SU-DHL-6 (cell line): ENCODE data around the gene INSR.
"Not testable (repeated sequence)": the region's sequence is repeated elsewhere in the genome, so short reads cannot be mapped to it uniquely, and the experiment has no call there.

Source experiments
- H2AFZ ChIP-seq: fragments of 200-600 bp; sonication (generic); 2 replicates; pipeline ENCODE4 v1.6.1; 2014; ENCODE audit warnings: low read depth, mild to moderate bottlenecking, moderate library complexity, mixed read lengths, antibody characterized with exemption, low read length; ENCODE audit not compliant: severe bottlenecking
- H3F3A ChIP-seq: fragments of 200-600 bp; shearing (Covaris generic); 2 replicates; pipeline ENCODE4 v1.6.0; 2016; ENCODE audit warnings: antibody characterized with exemption, mild to moderate bottlenecking; ENCODE audit not compliant: insufficient read depth
- H3K27ac ChIP-seq: fragments of 200-600 bp; sonication (generic); 2 replicates; pipeline ENCODE4 v1.5.1; 2016; ENCODE audit warnings: low read depth, mild to moderate bottlenecking, low read length, moderate library complexity, mixed read lengths
- H3K27me3 ChIP-seq: fragments of 200-600 bp; sonication (generic), shearing (Covaris generic); 2 replicates; pipeline ENCODE4 v1.6.0; 2014; ENCODE audit warnings: mild to moderate bottlenecking, low read length
- H3K36me3 ChIP-seq: fragments of 200-600 bp; sonication (generic); 2 replicates; pipeline ENCODE4 v1.6.1; 2014; ENCODE audit warnings: mild to moderate bottlenecking, low read length, mixed read lengths
- H3K4me2 ChIP-seq: fragments of 300-600, 200-600 bp; shearing (Covaris generic), sonication (generic); 2 replicates; pipeline ENCODE4 v1.6.0; 2014; ENCODE audit warnings: low read length, low read depth, mild to moderate bottlenecking; ENCODE audit not compliant: poor library complexity, severe bottlenecking
- H3K4me3 ChIP-seq: fragments of 200-600 bp; sonication (generic); 2 replicates; pipeline ENCODE4 v1.5.1; 2014; ENCODE audit warnings: antibody characterized with exemption, low read length, mild to moderate bottlenecking, mixed read lengths; ENCODE audit not compliant: insufficient read depth, poor library complexity, severe bottlenecking
- H3K79me2 ChIP-seq: fragments of 200-600 bp; sonication (generic); 2 replicates; pipeline ENCODE4 v1.6.1; 2014; ENCODE audit warnings: mild to moderate bottlenecking, low read length, moderate library complexity; ENCODE audit not compliant: insufficient read depth
- H3K9ac ChIP-seq: fragments of 200-600 bp; sonication (generic); 2 replicates; pipeline ENCODE4 v1.7.0; 2014; ENCODE audit warnings: mild to moderate bottlenecking, low read length
- H3K9me2 ChIP-seq: fragments of 200-600 bp; sonication (generic); replicated peaks from 2 replicates; pipeline ENCODE4 v1.6.1; 2014; ENCODE audit warnings: low read length; ENCODE audit not compliant: insufficient read depth
- H3K9me3 ChIP-seq: fragments of 200-600 bp; sonication (generic); 2 replicates; pipeline ENCODE4 v1.6.1; 2014; ENCODE audit warnings: low read length, mixed read lengths; ENCODE audit not compliant: insufficient read depth
- H4K20me1 ChIP-seq: fragments of 200-600 bp; sonication (generic); 2 replicates; pipeline ENCODE4 v1.6.1; 2014; ENCODE audit warnings: low read depth, mild to moderate bottlenecking, antibody characterized with exemption, low read length, moderate library complexity, mixed read lengths
- EZH2phosphoT487 ChIP-seq: fragments of 200-600 bp; sonication (generic), shearing (Covaris generic); conservative IDR thresholded peaks from 2 replicates; pipeline ENCODE4 v1.6.1; 2018; ENCODE audit warnings: mild to moderate bottlenecking, antibody characterized with exemption, low read length, moderate library complexity, mixed read lengths
- TF ChIP-seq, protein P1 (sequence below): fragments of 200-600 bp; sonication (generic); IDR thresholded peaks from one replicate; pipeline ENCODE4 v1.5.1; 2017; ENCODE audit warnings: antibody characterized with exemption, mild to moderate bottlenecking, low read length, moderate library complexity; ENCODE audit not compliant: insufficient read depth, poor library complexity, severe bottlenecking

Gene INSR

DNA sequence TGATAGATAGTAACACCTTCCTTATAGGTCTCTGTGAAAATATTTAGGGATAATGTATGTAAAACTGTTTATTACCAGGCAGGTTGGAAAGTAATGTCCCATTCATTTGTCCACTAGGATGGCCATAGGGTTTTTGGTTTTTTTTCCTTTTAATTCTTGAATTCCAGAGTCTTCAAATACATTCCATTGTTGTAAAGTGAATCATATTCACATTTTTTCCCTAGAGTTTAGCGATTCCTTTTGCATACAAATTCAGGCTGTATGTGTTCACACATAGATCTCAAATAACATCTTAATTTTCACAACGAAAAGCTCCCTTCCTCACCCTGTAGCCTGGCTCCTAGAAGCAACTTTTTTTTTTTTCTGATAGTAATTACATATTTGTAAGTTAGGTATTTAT lies 226.5 kb downstream of the INSR start:
- H3K79me2 ChIP-seq: peaks cover 20% of the 10 kb centered on the region
- TF ChIP-seq, protein P1, sequence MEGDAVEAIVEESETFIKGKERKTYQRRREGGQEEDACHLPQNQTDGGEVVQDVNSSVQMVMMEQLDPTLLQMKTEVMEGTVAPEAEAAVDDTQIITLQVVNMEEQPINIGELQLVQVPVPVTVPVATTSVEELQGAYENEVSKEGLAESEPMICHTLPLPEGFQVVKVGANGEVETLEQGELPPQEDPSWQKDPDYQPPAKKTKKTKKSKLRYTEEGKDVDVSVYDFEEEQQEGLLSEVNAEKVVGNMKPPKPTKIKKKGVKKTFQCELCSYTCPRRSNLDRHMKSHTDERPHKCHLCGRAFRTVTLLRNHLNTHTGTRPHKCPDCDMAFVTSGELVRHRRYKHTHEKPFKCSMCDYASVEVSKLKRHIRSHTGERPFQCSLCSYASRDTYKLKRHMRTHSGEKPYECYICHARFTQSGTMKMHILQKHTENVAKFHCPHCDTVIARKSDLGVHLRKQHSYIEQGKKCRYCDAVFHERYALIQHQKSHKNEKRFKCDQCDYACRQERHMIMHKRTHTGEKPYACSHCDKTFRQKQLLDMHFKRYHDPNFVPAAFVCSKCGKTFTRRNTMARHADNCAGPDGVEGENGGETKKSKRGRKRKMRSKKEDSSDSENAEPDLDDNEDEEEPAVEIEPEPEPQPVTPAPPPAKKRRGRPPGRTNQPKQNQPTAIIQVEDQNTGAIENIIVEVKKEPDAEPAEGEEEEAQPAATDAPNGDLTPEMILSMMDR: no peak
- TF ChIP-seq EZH2phosphoT487: no peak

GRCh38 chr19:7067122-7067521 lies 227.1 kb downstream of the INSR start:
- not testable (repeated sequence) for H3K4me3 ChIP-seq, H3F3A ChIP-seq, H3K27me3 ChIP-seq, H3K9ac ChIP-seq, H3K36me3 ChIP-seq, H3K27ac ChIP-seq, H2AFZ ChIP-seq, H4K20me1 ChIP-seq, H3K4me2 ChIP-seq, H3K9me3 ChIP-seq, H3K9me2 ChIP-seq
- peaks cover 20% of the 10 kb centered on the region for H3K79me2 ChIP-seq

More for the DNA sequence above, 226.5 kb downstream of the INSR start:
- Histone ChIP-seq H3K9me3 (no peaks in the 10 kb centered on the region), H3K9me2 (no peaks in the 10 kb centered on the region), H3K4me3 (no peak overlapping the region), H3K36me3 (peaks cover 11% of the 10 kb centered on the region), H2AFZ (no peak overlapping the region), H3K9ac (no peak overlapping the region), H3K27ac (no peak overlapping the region), H4K20me1 (no peaks in the 10 kb centered on the region), H3F3A (peaks cover 6% of the 10 kb centered on the region), H3K4me2 (no peak overlapping the region), H3K27me3 (no peaks in the 10 kb centered on the region)

DNA sequence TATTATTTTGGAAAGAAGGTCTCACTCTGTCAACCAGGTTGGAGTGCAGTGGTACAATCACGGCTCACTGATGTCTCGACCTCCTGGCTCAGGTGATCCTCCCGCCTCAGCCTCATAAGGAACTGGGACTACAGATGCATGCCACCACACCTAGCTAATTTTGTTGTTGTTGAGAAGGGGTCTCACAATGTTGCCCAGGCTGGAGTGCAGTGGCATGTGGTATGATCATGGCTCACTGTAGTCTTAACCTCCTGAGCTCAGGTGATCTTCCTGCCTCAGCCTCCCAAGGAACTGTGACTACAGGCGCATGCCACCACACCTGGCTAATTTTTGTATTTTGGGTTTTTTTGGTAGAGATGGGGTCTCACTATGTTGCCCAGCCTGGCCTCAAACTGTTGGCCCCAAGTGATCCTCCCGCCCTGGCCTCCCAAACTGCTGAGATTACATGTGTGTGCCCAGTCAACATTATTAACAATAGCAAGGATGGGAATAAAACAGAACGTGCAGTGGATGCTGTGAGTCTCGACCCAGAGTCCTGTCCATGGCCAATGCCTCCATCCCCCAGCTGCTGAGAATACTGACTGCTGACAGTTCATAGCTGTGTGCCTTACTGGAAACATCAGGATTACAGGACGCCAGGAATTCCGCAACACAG lies 230.3 kb downstream of the INSR start:
- Histone ChIP-seq H2AFZ (no peak overlapping the region), H3K27me3 (no peaks in the 10 kb centered on the region), H4K20me1 (no peaks in the 10 kb centered on the region), H3K79me2 (no peaks in the 10 kb centered on the region), H3F3A (peaks cover 6% of the 10 kb centered on the region), H3K4me3 (no peak overlapping the region), H3K4me2 (no peak overlapping the region), H3K9ac (no peak overlapping the region), H3K9me2 (no peaks in the 10 kb centered on the region), H3K27ac (no peak overlapping the region), H3K9me3 (no peaks in the 10 kb centered on the region), H3K36me3 (no peaks in the 10 kb centered on the region)
- TF ChIP-seq, protein P1: no peak
- no peak for TF ChIP-seq EZH2phosphoT487

- Histone ChIP-seq H3K27me3 (no peaks in the 10 kb centered on the region), H3K9me3 (no peaks in the 10 kb centered on the region), H3K79me2 (no peaks in the 10 kb centered on the region), H3K9ac (no peak overlapping the region), H2AFZ (no peak overlapping the region), H3K36me3 (no peaks in the 10 kb centered on the region), H3K4me3 (no peak overlapping the region), H3K27ac (no peak overlapping the region), H3F3A (peaks cover 6% of the 10 kb centered on the region), H3K4me2 (no peak overlapping the region), H3K9me2 (no peaks in the 10 kb centered on the region), H4K20me1 (no peaks in the 10 kb centered on the region)
- TF ChIP-seq, protein P1: no peak
- no peak for TF ChIP-seq EZH2phosphoT487
These were observed 230.9 kb downstream of the INSR start for GRCh38 chr19:7063339-7063738.
